ENCODE measurements around the gene DYNLT4.

- TF ChIP-seq CTCF (IDR thresholded peaks at IDR 0.05; ENCODE audit: poor library complexity) = no peak
- TF ChIP-seq EZH2 (IDR thresholded peaks at IDR 0.05; ENCODE audit: borderline replicate concordance) = no peak
These were observed 48.1 kb downstream of the DYNLT4 start for GRCh38 chr1:44759077-44759476.
